SK-N-MC (cell line): Measurements from ENCODE around the gene CTH.
"Not testable (repeated sequence)": the region's sequence is repeated elsewhere in the genome, so short reads cannot be mapped to it uniquely, and the experiment has no call there.

ENCODE experiments used
- DNase-seq: peaks from one replicate; pipeline ENCODE4 v3.0.0-alpha.2; 2011; ENCODE audit warnings: low read depth, low spot score
- H3K27ac ChIP-seq: fragments of 200-600 bp; sonication (generic); 2 replicates; pipeline ENCODE4 v1.5.1; 2016; ENCODE audit warnings: mixed run types
- H3K36me3 ChIP-seq: fragments of 200-600 bp; sonication (generic); 2 replicates; pipeline ENCODE4 v1.6.1; 2017; ENCODE audit warnings: antibody characterized with exemption, low read length, mixed read lengths; ENCODE audit not compliant: insufficient read depth
- H3K4me3 ChIP-seq: fragments of 200-600 bp; sonication (generic); 2 replicates; pipeline ENCODE4 v1.5.1; 2016
- H3K9ac ChIP-seq: fragments of 200-600 bp; sonication (generic); 2 replicates; pipeline ENCODE4 v1.8.0; 2017; ENCODE audit warnings: mixed run types, mixed read lengths; ENCODE audit not compliant: insufficient read length
- H3K9me3 ChIP-seq: fragments of 200-600 bp; sonication (generic); 2 replicates; pipeline ENCODE4 v1.6.1; 2017; ENCODE audit warnings: low read depth, mild to moderate bottlenecking, antibody characterized with exemption, low read length, moderate library complexity, mixed read lengths
- EZH2 ChIP-seq: fragments of 200-600 bp; sonication (generic); IDR thresholded peaks from one replicate; pipeline ENCODE4 v1.6.1; 2017; ENCODE audit warnings: antibody characterized with exemption
- FOXP2 ChIP-seq: optimal IDR thresholded peaks from 2 replicates; pipeline ENCODE3; 2011; ENCODE audit warnings: mild to moderate bottlenecking, moderate library complexity; ENCODE audit not compliant: insufficient read depth; ENCODE audit errors: extremely low read length, control extremely low read depth
- POLR2AphosphoS5 ChIP-seq: IDR thresholded peaks from 2 replicates; pipeline ENCODE4 v1.6.1; 2012; ENCODE audit warnings: mild to moderate bottlenecking, low read depth, low read length, borderline replicate concordance

The CTH gene

DNA sequence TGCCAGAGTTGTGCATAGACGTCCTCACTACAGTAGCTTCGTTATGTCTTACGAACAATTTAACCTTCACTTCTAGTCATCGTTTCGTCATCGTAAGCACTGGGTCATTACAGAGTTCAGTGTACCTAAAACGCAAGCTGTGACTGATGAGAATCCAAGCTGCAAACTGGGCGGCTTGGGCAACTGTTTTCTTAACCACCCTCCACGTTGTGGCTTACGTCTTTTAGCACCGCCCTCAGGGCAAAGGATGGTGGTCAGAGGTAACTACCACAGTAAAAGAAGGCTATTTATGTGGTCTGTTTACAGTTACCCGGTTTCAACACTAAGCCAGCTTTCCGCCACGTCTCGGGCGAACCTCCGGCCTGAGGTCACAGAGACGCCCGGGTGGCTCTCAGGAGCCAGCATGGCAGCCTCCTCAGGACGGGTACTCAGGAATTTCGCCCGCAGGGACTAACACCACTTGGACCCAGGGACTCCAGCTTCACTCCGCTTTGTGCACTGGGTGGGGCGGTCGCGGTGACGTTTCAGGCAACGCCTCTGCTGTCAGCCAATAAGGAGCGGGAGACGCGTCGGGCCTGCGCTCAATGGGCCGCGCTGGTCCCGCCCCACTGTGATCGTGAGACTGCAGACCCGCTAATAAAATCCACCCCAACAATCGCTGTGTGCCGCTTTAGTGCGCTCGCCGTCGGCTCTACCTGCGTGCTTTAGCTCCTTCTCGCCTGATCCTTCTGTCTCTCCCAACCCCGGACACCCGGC lies at the start of gene CTH:
Gene CTH (plus strand): TSS at position 665 of the 756 bp plus-strand sequence. CDS start 148 bp downstream, outside the sequence.
- peak; percentile 73 for DNase-seq
- peaks cover 4% of the 10 kb centered on the region; the same call in 1 of the 2 replicates for H3K36me3 ChIP-seq
- H3K27ac ChIP-seq: 0 out of 2 replicates have a peak within 1 kb of the TSS, but pooled peaks have one; percentile 25
- peak within 1 kb of the TSS; percentile 94 for H3K4me3 ChIP-seq
- H3K9ac ChIP-seq: peak within 1 kb of the TSS; percentile 87
- no peak for TF ChIP-seq FOXP2
- peak; percentile 93 for TF ChIP-seq POLR2AphosphoS5
- no peaks in the 10 kb centered on the region for H3K9me3 ChIP-seq

- peak; percentile 83 for DNase-seq
- no peak for TF ChIP-seq FOXP2
- no peak for TF ChIP-seq POLR2AphosphoS5
- TF ChIP-seq EZH2: no peak
- Histone ChIP-seq H3K9ac (peak overlapping the region; percentile 64), H3K27ac (peak overlapping the region; percentile 94), H3K36me3 (0 out of 2 replicates have a peak, but pooled peaks cover 3% of the 10 kb centered on the region), H3K4me3 (peak overlapping the region; percentile 71), H3K9me3 (no peaks in the 10 kb centered on the region)
These were observed 49.2 kb upstream of the CTH start for GRCh38 chr1:70361727-70362398.

DNA sequence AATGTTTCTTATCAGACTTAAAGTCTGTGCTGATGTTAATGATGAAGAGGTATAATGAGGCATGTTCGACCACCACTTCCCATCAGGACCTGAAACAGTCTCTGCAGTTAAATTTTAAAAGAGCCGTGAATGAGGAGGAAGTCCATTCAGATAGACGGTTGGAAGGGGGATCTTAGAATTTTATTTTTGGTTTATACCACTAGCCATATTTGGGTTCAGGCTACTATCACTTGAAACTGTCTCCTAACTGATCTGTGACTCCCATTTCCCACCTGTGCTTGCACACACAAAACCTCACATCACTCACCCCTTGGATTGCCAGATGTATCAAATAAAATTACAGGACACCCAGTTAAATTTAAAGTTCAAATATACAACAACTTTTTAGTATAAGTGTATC lies 46.6 kb upstream of the CTH start:
- no peak overlapping the region for H3K27ac ChIP-seq
- no peak overlapping the region for H3K9ac ChIP-seq
- no peak for DNase-seq
- H3K9me3 ChIP-seq: no peaks in the 10 kb centered on the region
- H3K4me3 ChIP-seq: no peak overlapping the region
- no peaks in the 10 kb centered on the region for H3K36me3 ChIP-seq
- TF ChIP-seq POLR2AphosphoS5: no peak
- no peak for TF ChIP-seq FOXP2
- no peak for TF ChIP-seq EZH2

DNA sequence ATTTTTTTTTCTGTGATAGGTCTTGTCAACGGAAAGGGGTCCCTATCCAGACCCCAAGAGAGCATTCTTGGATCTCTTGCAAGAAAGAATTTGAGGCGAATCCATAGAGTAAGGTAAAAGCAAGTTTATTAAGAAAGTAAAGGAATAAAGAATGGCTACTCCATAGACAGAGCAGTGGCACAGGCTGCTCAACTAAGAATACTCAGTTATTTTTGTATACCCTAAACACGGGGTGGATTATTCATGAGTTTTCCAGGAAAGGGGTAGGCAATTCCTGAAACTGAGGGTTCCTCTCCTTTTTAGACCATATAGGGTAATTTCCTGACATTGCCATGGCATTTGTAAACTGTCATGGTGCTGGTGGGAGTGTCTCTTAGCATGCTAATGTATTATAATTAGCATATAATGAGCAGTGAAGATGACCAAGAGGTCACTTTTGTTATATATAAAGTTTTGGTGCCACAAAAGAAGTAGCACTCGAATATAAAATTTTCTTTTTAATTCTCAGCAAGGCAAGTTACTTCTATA lies 44.6 kb upstream of the CTH start:
- H3K4me3 ChIP-seq, DNase-seq, H3K9ac ChIP-seq, H3K9me3 ChIP-seq, H3K27ac ChIP-seq, H3K36me3 ChIP-seq: not testable (repeated sequence)

DNA sequence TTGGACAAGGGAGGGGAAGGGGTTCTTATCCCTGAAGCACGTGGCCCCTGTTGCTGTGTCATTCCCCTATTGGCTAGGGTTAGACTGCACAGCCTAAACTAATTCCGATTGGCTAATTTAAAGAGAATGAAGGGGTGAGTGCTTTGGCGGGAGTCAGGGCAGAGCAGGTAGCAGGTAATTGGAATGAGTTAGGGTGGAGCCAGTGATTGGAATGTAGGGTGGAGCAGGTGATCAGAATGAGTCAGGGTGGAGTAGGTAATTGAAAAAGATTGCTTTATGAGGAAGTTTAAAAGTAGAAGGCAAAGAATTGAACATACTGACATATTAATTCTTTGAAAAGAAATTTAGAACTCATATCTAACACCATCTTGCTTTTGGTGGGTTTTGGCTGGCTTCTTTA lies 44.1 kb upstream of the CTH start:
- DNase-seq, H3K27ac ChIP-seq, H3K4me3 ChIP-seq, H3K36me3 ChIP-seq, H3K9ac ChIP-seq, H3K9me3 ChIP-seq: not testable (repeated sequence)

DNA sequence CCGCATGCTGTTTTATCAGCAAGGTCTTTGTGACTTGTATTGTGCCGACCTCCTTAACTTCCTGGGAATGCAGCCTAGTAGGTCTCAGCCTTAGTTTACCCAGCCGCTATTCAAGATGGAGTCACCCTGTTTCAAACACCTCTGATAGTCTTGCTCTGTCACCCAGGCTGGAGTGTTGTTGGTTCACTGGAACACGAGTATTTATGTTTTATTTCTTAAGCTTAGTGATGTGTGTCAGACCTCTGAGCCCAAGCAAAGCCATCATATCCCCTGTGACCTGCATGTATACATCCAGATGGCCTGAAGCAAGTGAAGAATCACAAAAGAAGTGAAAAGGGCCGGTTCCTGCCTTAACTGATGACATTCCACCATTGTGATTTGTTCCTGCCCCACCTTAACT lies 43.7 kb upstream of the CTH start:
- not testable (repeated sequence) for H3K9ac ChIP-seq

GRCh38 chr1:70371586-70371985 lies 39.5 kb upstream of the CTH start:
- DNase-seq, H3K27ac ChIP-seq, H3K4me3 ChIP-seq, H3K9me3 ChIP-seq, H3K9ac ChIP-seq, H3K36me3 ChIP-seq: not testable (repeated sequence)

More for the DNA sequence above, 43.7 kb upstream of the CTH start:
- DNase-seq, H3K27ac ChIP-seq, H3K4me3 ChIP-seq, H3K36me3 ChIP-seq, H3K9me3 ChIP-seq: not testable (repeated sequence)

- Histone ChIP-seq H3K36me3 (no peaks in the 10 kb centered on the region), H3K27ac (no peak overlapping the region), H3K9me3 (no peaks in the 10 kb centered on the region), H3K9ac (no peak overlapping the region), H3K4me3 (no peak overlapping the region)
- TF ChIP-seq POLR2AphosphoS5: no peak
- TF ChIP-seq EZH2: no peak
- TF ChIP-seq FOXP2: no peak
- DNase-seq: no peak
These were observed 38.6 kb upstream of the CTH start for GRCh38 chr1:70372426-70372825.

DNA sequence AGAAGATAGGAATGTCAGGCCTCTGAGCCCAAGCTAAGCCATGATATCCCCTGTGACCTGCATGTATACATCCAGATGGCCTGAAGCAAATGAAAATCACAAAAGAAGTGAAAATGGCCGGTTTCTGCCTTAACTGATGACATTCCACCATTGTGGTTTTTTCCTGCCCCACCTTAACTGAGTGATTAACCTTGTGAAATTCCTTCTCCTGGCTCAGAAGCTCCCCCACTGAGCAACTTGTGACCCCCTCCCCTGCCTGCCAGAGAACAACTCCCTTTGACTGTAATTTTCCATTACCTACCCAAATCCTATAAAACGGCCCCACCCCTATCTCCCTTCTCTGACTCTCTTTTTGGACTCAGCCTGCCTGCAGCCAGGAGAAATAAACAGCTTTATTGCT lies 37.5 kb upstream of the CTH start:
- H3K9ac ChIP-seq, H3K36me3 ChIP-seq, H3K9me3 ChIP-seq, H3K4me3 ChIP-seq, H3K27ac ChIP-seq, DNase-seq: not testable (repeated sequence)
